Activated CD4-positive, alpha-beta T cell treated with anti-CD3 and anti-CD28 coated beads, Interleukin-2, amount 10 ng/mL, durations not matched to agents 24 days and 14 days (primary cell): ENCODE results near the gene SPDYA. TPM values are rescaled to one million over a fixed set of nuclear protein-coding genes. Genes with fewer than 3 reads are reported as not detected.

Experiments used
- DNase-seq: peaks from one replicate; pipeline ENCODE4 v3.0.0; 2022
- H3K27ac Mint-ChIP-seq: one replicate; pipeline ENCODE4 v1.8.0; 2022; ENCODE audit warnings: mild to moderate bottlenecking, mixed read lengths
- H3K27me3 Mint-ChIP-seq: one replicate; pipeline ENCODE4 v1.8.0; 2022; ENCODE audit warnings: mixed read lengths
- H3K36me3 Mint-ChIP-seq: one replicate; pipeline ENCODE4 v1.8.0; 2022; ENCODE audit warnings: low read depth, mild to moderate bottlenecking, mixed read lengths
- H3K4me1 Mint-ChIP-seq: one replicate; pipeline ENCODE4 v1.8.0; 2021; ENCODE audit warnings: mixed read lengths
- H3K4me3 Mint-ChIP-seq: one replicate; pipeline ENCODE4 v1.8.0; 2022; ENCODE audit warnings: mild to moderate bottlenecking, moderate library complexity, mixed read lengths
- H3K9me3 Mint-ChIP-seq: one replicate; pipeline ENCODE4 v1.8.0; 2021; ENCODE audit warnings: mixed read lengths
- intact Hi-C: fragments of 100-400 bp; cut with micrococcal nuclease; formaldehyde crosslinking; loops from one replicate; pipeline ENCODE4 v1.15.1; 2023
- total RNA-seq: library from RNA; stranded (reverse); gene quantifications from 2 replicates; pipeline ENCODE4 v1.2.3, GENCODE V29; 2022

Gene SPDYA
- total RNA-seq, 1 donor from 2014 or later = 1.9 TPM

DNA sequence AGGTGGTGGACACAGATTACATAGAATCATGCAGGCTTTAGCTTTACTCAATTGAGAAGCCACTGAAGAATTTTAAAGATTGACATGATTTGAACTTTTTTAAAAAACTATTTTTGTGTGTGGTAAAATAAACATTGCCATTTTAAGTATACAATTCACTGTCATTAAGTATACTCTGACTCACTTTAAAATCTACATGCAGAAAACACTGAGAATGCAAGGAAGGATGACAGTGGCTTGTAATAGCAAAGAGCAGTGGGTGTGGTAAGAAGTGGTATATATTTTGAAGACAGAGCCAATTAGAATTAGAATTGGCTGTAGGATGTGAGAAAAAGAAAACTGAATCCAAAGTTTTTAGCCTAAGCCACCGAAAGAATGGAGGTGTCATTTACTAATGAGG, 44.6 kb downstream of the SPDYA start:
- H3K9me3 Mint-ChIP-seq = no peaks in the 10 kb centered on the region
- intact Hi-C loops = no loop called here
- H3K27me3 Mint-ChIP-seq = no peaks in the 10 kb centered on the region
- H3K36me3 Mint-ChIP-seq = peaks cover 11% of the 10 kb centered on the region
- no peak overlapping the region for H3K4me3 Mint-ChIP-seq
- no peak for DNase-seq
- H3K27ac Mint-ChIP-seq = no peak overlapping the region
- no peaks in the 10 kb centered on the region for H3K4me1 Mint-ChIP-seq

DNA sequence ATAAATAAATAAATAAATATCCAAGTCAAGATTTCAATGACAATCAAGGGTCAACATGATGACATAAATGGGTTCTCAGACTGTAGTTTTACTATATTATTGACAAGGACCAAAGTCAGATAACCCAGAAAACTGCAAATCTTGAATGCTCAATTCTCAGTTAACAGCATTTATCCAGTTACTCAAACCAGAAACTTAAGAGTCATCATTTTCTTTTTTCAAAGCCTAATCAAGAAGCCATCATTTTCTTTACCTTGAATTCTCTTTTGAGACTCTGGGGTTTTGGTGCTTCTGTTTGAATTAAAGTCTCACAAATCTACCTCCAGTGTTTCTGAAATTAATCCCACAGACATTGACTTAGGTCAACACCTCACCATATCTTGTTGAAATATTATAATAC, 45.3 kb downstream of the SPDYA start:
- no peaks in the 10 kb centered on the region for H3K4me1 Mint-ChIP-seq
- intact Hi-C loops = no loop called here
- H3K27me3 Mint-ChIP-seq = no peaks in the 10 kb centered on the region
- peaks cover 18% of the 10 kb centered on the region for H3K36me3 Mint-ChIP-seq
- no peak for DNase-seq
- no peak overlapping the region for H3K4me3 Mint-ChIP-seq
- no peaks in the 10 kb centered on the region for H3K9me3 Mint-ChIP-seq
- no peak overlapping the region for H3K27ac Mint-ChIP-seq

DNA sequence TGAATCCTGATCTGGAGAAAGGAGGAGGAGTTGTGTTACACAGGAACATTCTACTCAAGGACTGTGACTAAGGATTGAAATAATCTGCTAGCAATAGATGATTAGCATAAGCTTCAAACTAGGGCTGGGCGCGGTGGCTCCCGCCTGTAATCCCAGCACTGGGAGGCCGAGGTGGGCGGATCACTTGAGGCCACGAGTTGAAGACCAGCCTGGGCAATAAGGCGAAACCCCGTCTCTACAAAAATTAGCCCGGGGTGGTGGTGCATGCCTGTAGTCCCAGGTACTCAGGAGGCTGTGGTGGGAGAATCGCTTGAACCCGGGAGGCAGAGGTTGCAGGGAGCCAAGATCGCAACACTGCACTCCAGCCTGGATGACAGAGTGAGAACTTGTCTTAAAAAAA, 58.0 kb downstream of the SPDYA start:
- Mint-ChIP-seq H3K9me3 (no peaks in the 10 kb centered on the region), H3K27ac (peak overlapping the region; percentile 39), H3K27me3 (no peaks in the 10 kb centered on the region), H3K4me3 (peak overlapping the region; percentile 75), H3K4me1 (peaks cover 32% of the 10 kb centered on the region), H3K36me3 (peaks cover 25% of the 10 kb centered on the region)
- intact Hi-C loops = no loop called here
- DNase-seq = no peak

GRCh38 chr2:28869494-28870145, 59.0 kb downstream of the SPDYA start:
- Mint-ChIP-seq H3K27ac (peak overlapping the region; percentile 97), H3K4me1 (peaks cover 26% of the 10 kb centered on the region), H3K9me3 (no peaks in the 10 kb centered on the region), H3K27me3 (peaks cover 4% of the 10 kb centered on the region), H3K36me3 (peaks cover 18% of the 10 kb centered on the region), H3K4me3 (peak overlapping the region; percentile 94)
- no peak for DNase-seq
- intact Hi-C loops = loop anchor here (1.0 to 10.0 kb wide), 4 partner anchors 25 to 1278 kb away; partner anchors contain the start of genes WDR43 and YPEL5

- peak; percentile 100 for DNase-seq
- H3K27ac Mint-ChIP-seq = peak within 1 kb of the TSS; percentile 97
- no peaks in the 10 kb centered on the region for H3K9me3 Mint-ChIP-seq
- H3K27me3 Mint-ChIP-seq = peaks cover 9% of the 10 kb centered on the region
- peaks cover 14% of the 10 kb centered on the region for H3K36me3 Mint-ChIP-seq
- intact Hi-C loops = loop anchor here (1.0 to 10.0 kb wide), 4 partner anchors 24 to 1277 kb away; partner anchors contain the start of genes WDR43 and YPEL5
- H3K4me1 Mint-ChIP-seq = peaks cover 20% of the 10 kb centered on the region
- H3K4me3 Mint-ChIP-seq = peak within 1 kb of the TSS; percentile 94
Measured at GRCh38 chr2:28870146-28870891, 59.7 kb downstream of the SPDYA start, which contains the start of gene TRMT61B. TSS of gene TRMT61B (minus strand) at chr2:28870309. CDS start at chr2:28870277, 32 bp downstream.

DNA sequence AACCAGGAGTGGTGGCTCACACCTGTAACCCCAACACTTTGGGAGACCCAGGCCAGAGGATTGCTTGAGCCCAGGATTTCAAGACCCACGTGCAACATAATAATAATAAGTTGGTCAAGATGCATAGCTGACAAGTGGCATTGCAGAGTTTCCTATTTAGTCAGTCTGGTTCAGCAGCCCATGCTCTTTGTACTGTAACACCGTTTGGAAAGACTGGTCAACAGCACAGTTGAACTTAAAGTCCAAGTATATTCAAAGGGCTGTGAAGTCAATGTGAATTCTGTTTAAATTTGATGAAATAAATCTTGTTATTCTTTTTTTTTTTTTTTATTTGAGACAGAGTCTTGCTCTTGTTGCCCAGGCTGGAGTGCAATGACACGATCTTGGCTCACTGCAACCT, 61.0 kb downstream of the SPDYA start:
- H3K27me3 Mint-ChIP-seq = peaks cover 20% of the 10 kb centered on the region
- intact Hi-C loops = loop anchor here (5.0 to 10.0 kb wide), 2 partner anchors 307 to 1276 kb away; partner anchors contain the start of gene YPEL5
- DNase-seq = no peak
- peaks cover 8% of the 10 kb centered on the region for H3K36me3 Mint-ChIP-seq
- H3K27ac Mint-ChIP-seq = no peak overlapping the region
- H3K4me3 Mint-ChIP-seq = peak overlapping the region; percentile 94
- H3K4me1 Mint-ChIP-seq = peaks cover 19% of the 10 kb centered on the region
- H3K9me3 Mint-ChIP-seq = no peaks in the 10 kb centered on the region

GRCh38 chr2:28880193-28880592, 69.6 kb downstream of the SPDYA start:
- Mint-ChIP-seq H3K36me3 (no peaks in the 10 kb centered on the region), H3K4me3 (no peak overlapping the region), H3K9me3 (no peaks in the 10 kb centered on the region), H3K4me1 (no peaks in the 10 kb centered on the region), H3K27me3 (peaks cover 37% of the 10 kb centered on the region), H3K27ac (no peak overlapping the region)
- DNase-seq = no peak
- intact Hi-C loops = no loop called here

DNA sequence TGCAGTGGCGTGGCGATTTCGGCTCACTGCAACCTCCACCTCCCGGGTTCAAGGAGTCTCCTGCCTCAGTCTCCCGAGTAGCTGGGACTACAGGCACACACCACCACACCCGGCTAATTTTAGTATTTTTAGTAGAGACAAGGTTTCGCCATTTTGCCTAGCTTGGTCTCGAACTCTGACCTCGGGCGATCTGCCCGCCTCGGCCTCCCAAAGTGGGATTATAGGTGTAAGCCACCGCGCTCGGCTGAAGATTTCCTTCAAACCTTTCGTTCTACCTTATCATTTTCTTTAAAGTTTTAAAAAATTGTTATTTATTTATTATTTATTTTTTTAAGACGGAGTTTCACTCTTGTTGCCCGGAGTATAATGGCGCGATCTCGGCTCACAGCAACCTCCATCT, 82.9 kb downstream of the SPDYA start:
- Mint-ChIP-seq H3K4me1 (peaks cover 25% of the 10 kb centered on the region), H3K9me3 (no peaks in the 10 kb centered on the region), H3K36me3 (peaks cover 23% of the 10 kb centered on the region), H3K27me3 (peaks cover 5% of the 10 kb centered on the region), H3K4me3 (no peak overlapping the region), H3K27ac (no peak overlapping the region)
- intact Hi-C loops = loop anchor here (10.0 kb wide), 1 partner anchor 121 kb away; no protein-coding TSS in a partner anchor
- no peak for DNase-seq

- Mint-ChIP-seq H3K27me3 (no peaks in the 10 kb centered on the region), H3K9me3 (no peaks in the 10 kb centered on the region), H3K36me3 (peaks cover 23% of the 10 kb centered on the region), H3K4me3 (peak within 1 kb of the TSS; percentile 99), H3K4me1 (peaks cover 32% of the 10 kb centered on the region), H3K27ac (peak within 1 kb of the TSS; percentile 95)
- intact Hi-C loops = loop anchor here (1.0 to 10.0 kb wide), 5 partner anchors 24 to 222 kb away; partner anchors contain the start of gene TRMT61B
- DNase-seq = peak; percentile 100
Measured at GRCh38 chr2:28894470-28895188, 84.0 kb downstream of the SPDYA start, which contains the start of gene WDR43. TSS of gene WDR43 (plus strand) at chr2:28894667. CDS start at chr2:28894699, 32 bp downstream.

- Mint-ChIP-seq H3K27me3 (no peaks in the 10 kb centered on the region), H3K27ac (peak overlapping the region; percentile 95), H3K9me3 (no peaks in the 10 kb centered on the region), H3K4me1 (peaks cover 35% of the 10 kb centered on the region), H3K4me3 (peak overlapping the region; percentile 99), H3K36me3 (peaks cover 23% of the 10 kb centered on the region)
- intact Hi-C loops = loop anchor here (2.0 to 10.0 kb wide), 4 partner anchors 73 to 221 kb away; no protein-coding TSS in a partner anchor
- peak; percentile 83 for DNase-seq
Measured at GRCh38 chr2:28895189-28895893, 84.7 kb downstream of the SPDYA start.

- no peak for DNase-seq
- no peak overlapping the region for H3K27ac Mint-ChIP-seq
- no peaks in the 10 kb centered on the region for H3K9me3 Mint-ChIP-seq
- peak overlapping the region; percentile 99 for H3K4me3 Mint-ChIP-seq
- peaks cover 31% of the 10 kb centered on the region for H3K36me3 Mint-ChIP-seq
- intact Hi-C loops = loop anchor here (5.0 to 10.0 kb wide), 2 partner anchors 75 to 118 kb away; no protein-coding TSS in a partner anchor
- H3K4me1 Mint-ChIP-seq = peaks cover 42% of the 10 kb centered on the region
- no peaks in the 10 kb centered on the region for H3K27me3 Mint-ChIP-seq
Measured at GRCh38 chr2:28896906-28897305, 86.3 kb downstream of the SPDYA start.

DNA sequence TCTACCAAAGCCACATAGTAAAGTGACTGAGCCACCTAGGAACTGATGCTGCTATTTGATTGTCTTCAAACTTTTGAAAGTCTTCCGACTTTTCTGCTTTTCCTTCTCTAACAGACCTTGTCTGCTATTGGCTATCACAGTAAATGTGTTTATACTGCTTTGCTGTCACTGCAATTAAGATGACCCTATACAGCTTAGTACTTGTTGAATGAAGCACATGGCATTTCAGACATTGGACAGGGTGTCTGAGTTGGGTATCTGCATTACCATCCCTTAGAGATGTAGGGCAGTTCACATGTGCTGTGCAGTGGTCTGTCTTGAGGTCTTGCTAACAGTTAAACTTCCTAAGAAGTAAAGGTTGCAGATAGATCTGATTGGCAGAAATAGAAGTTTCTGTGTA, 87.4 kb downstream of the SPDYA start:
- intact Hi-C loops = loop anchor here (5.0 to 10.0 kb wide), 2 partner anchors 76 to 117 kb away; no protein-coding TSS in a partner anchor
- no peak for DNase-seq
- Mint-ChIP-seq H3K4me1 (peaks cover 45% of the 10 kb centered on the region), H3K9me3 (no peaks in the 10 kb centered on the region), H3K27me3 (no peaks in the 10 kb centered on the region), H3K36me3 (peaks cover 37% of the 10 kb centered on the region), H3K27ac (peak overlapping the region; percentile 13), H3K4me3 (peak overlapping the region; percentile 72)
